Muscle layer of duodenum (tissue), 2 donors: ENCODE results near the gene PODN.

Experiments used
- H3K27ac ChIP-seq: one replicate; pipeline ENCODE4 v1.7.0; 2013; ENCODE audit warnings: mild to moderate bottlenecking, low read length
- H3K27me3 ChIP-seq: one replicate; pipeline ENCODE4 v1.7.0; 2013; ENCODE audit warnings: low read depth, mild to moderate bottlenecking, control low read depth, low read length
- H3K36me3 ChIP-seq, 2 donors: one replicate each; pipeline ENCODE4 v1.7.0; 2013; ENCODE audit warnings: low read length in 2 of 2, control low read depth in 1 of 2, mild to moderate bottlenecking in 1 of 2; ENCODE audit not compliant: insufficient read depth in 2 of 2, control insufficient read depth in 1 of 2
- H3K4me1 ChIP-seq, 2 donors: one replicate each; pipeline ENCODE4 v1.7.0; 2013; ENCODE audit warnings: low read length in 2 of 2, mild to moderate bottlenecking in 2 of 2, control low read depth in 1 of 2, moderate library complexity in 1 of 2; ENCODE audit not compliant: insufficient read depth in 2 of 2, control insufficient read depth in 1 of 2
- H3K4me3 ChIP-seq, 2 donors: one replicate each; pipeline ENCODE4 v1.7.0; 2013; ENCODE audit warnings: low read length in 2 of 2, low read depth in 1 of 2, mild to moderate bottlenecking in 1 of 2
- H3K9me3 ChIP-seq, 2 donors: one replicate each; pipeline ENCODE4 v1.7.0; 2013; ENCODE audit warnings: low read length in 2 of 2, control low read depth in 1 of 2, mild to moderate bottlenecking in 1 of 2; ENCODE audit not compliant: control insufficient read depth in 1 of 2
- donor health status: healthy.

Gene PODN

DNA sequence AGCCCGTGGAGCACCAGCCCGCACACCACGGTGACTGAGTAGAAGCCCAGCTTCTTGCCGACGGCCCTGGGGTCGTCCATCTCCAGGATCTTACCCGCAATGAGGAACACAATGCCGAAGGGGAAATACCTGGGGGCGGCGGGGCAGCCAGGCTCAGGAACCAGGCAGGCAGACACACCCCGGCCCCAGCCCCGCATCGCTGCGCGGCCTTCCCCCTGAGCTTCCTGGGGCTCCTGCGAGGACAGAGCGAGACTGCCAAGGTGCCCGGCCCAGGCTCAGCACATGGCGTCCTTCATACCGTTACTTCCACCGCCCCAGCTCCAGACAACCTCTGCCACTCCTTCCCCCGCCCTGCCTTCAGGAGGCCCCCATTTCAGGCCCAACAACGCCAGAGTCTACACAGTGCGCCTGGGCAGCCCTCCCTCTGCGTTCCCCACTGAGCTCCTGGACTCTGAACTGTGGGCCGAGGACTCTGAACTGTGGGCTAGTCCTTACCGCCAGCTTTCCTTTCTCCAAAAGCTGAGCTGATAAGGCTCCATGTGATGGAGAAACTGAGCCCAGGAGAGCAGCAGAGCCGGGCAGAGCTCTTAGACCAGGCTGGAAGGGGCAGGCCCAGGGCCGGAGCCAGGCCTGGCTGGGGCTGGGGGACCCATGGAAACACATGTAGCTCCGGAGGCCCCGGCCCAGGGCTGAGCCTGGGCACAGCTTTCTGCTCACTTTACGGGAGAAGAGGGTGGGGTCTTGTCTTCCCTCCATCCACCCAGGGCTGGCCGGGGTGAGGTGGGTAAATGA is 30.8 kb downstream of the PODN start:
- Histone ChIP-seq H3K27ac (no peak overlapping the region), H3K27me3 (no peaks in the 10 kb centered on the region), H3K4me1 (no peaks in the 10 kb centered on the region), H3K36me3 (peaks cover 0 to 3% of the 10 kb centered on the region in 2 donors), H3K9me3 (no peaks in the 10 kb centered on the region), H3K4me3 (no peak overlapping the region)

DNA sequence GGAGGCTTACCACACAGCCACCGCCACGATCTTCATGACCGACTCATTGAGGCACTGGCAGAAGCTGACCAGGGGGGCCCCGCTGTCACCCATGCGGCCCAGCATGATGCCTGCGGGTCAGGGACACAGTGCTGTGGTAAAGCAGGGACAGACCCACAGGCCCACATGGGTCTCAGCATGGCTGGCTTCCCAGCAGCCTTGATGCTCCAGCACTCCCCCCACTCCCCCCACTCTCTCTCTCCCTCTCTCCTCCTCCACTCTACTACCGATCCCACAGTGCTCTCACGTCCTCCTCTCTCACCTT is 31.4 kb downstream of the PODN start:
- Histone ChIP-seq H3K9me3 (no peaks in the 10 kb centered on the region), H3K4me3 (no peak overlapping the region), H3K27ac (no peak overlapping the region), H3K27me3 (no peaks in the 10 kb centered on the region), H3K36me3 (no peaks in the 10 kb centered on the region), H3K4me1 (no peaks in the 10 kb centered on the region)

DNA sequence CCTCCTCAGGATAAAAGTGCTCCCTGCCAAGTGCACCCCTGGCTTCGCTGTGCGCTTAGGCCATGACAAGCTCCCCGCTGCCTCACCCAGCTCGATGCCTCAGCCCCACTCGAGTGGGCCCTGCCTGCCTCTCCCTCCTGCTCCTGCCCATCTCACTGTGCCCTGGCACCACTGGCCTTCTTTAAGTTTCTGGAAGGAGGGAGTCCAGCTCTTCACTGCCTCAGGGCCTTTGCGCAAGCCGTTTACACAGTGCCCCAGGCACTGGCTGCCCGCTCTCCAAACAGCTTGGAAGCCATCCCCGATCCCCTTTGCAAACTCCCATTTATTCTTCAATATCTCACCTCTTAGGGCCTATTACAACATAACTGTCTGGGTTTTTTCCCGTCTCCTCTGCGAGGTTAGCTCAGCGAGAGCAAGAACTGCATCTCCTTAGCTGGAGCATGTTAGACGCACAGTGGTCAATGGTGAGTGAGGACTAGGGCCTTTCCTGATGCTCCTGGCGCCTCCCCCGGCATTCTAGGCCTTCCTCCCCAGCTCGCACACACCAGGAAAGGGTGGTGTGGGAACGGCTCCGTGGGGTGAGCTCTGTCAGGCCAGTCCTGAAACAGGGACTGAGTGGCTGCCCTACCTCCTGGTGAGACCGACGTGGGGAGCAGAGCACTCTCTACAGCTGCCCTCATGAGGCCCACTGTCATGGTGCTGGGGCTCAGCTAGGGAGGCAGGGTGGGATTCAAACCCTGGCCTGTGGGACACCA is 31.9 kb downstream of the PODN start:
- Histone ChIP-seq H3K9me3 (no peaks in the 10 kb centered on the region), H3K4me3 (no peak overlapping the region), H3K36me3 (no peaks in the 10 kb centered on the region), H3K27me3 (no peaks in the 10 kb centered on the region), H3K4me1 (no peaks in the 10 kb centered on the region), H3K27ac (no peak overlapping the region)

GRCh38 chr1:53094533-53094919 is 32.5 kb downstream of the PODN start:
- Histone ChIP-seq H3K4me1 (no peaks in the 10 kb centered on the region), H3K9me3 (no peaks in the 10 kb centered on the region), H3K4me3 (no peak overlapping the region), H3K27ac (no peak overlapping the region), H3K27me3 (no peaks in the 10 kb centered on the region), H3K36me3 (no peaks in the 10 kb centered on the region)

DNA sequence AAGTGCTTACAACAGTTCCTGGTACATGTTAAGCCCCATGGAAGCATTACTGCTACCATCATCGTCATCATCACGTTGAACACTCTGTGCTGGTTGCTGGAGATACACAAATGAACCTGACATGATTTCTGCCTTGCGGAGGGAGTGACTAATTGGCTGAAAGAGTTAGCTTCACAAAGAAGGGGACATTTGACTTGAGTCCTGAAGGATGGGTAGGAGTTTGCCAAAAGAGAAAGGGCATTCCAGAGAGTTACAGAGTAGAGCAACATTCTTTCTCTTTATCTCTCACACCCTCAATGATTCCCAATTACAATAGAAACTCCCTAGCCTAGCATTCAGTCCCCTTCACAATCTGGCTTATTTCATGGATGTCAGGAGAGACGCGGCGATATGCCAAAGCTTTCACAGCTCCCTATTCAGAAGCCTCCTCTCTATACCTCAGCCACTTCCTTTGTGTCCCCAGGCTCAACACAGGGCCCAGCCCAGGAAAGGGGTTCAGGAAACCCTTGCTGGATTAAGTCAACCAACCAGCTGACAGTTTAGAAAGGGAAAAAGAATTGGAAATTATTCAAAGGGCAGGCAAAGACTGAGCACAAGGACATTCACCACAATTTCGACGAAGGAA is 42.4 kb downstream of the PODN start:
- H3K36me3 ChIP-seq: no peaks in the 10 kb centered on the region
- H3K4me3 ChIP-seq: no peak overlapping the region
- no peak overlapping the region for H3K27ac ChIP-seq
- H3K27me3 ChIP-seq: no peaks in the 10 kb centered on the region
- no peaks in the 10 kb centered on the region for H3K9me3 ChIP-seq
- H3K4me1 ChIP-seq: peaks cover 0 to 9% of the 10 kb centered on the region in 2 donors

DNA sequence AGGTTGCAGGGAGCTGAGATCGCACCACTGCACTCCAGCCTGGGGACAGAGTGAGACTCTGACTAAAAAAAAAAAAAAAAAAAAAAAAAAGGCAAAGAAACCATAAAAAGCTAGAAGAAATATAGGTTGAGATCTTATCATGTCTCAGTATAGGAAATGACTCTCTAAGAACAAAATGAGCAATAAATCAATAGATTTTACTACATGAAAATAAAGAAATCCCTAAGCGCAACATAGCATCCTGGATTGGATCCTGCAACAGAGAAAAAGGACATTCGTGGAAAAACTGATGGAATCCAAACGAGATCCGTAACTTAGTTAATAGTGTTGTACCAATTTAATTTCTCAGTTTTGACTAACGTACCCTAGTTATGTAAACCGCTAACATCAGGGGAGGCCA is 45.1 kb downstream of the PODN start:
- H3K4me3 ChIP-seq: no peak overlapping the region
- no peaks in the 10 kb centered on the region for H3K9me3 ChIP-seq
- peaks cover 4 to 17% of the 10 kb centered on the region in 2 donors for H3K4me1 ChIP-seq
- no peaks in the 10 kb centered on the region for H3K36me3 ChIP-seq
- H3K27ac ChIP-seq: no peak overlapping the region
- H3K27me3 ChIP-seq: no peaks in the 10 kb centered on the region

- Histone ChIP-seq H3K27me3 (no peaks in the 10 kb centered on the region), H3K27ac (no peak overlapping the region), H3K4me3 (no peak overlapping the region), H3K4me1 (peaks cover 4 to 17% of the 10 kb centered on the region in 2 donors), H3K9me3 (no peaks in the 10 kb centered on the region), H3K36me3 (no peaks in the 10 kb centered on the region)
Observed at GRCh38 chr1:53107570-53108322, 45.7 kb downstream of the PODN start.

DNA sequence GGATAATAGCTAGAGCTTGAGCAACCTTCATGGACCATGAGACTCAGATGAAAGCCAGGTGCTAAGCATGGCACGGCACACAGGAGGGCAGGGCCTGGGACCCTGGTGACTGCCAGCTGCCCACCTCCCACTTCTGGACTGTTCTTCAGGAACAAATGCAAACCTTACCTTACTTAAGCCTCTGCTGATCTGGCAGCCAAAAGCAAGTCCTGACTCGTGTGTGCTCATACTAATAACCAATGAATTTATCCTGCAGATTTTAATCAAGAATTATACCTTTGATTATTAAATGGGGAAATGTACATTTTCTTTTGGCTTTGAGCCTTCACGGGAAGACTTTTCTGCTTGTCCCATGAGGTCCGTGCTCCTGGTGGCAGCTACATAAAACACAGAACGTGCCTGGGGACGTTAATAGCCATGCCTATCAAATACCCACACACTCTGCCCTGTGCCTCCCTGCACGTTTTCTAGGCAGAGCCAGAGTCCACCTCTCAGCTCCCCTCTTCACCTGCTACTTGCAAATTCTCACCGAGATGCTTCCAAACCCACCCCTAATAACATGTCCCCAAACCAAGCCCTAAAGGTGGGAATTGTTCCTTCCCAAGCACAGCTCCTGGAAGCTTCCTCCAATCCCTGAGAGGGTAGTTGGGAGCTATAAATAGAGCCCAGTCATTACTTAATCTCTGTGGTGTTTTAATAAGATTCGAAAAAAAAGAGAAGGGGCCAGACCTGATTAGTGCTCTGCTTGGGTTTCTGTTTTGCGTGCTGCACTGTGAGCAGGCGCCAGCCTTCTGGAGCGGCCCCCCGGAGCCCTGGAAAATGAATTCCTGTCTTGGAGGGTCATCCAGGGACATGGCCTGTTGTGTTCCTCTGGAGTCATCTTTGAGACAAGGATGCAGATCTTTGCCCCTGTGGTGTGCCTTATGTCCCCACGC is 46.9 kb downstream of the PODN start:
- Histone ChIP-seq H3K4me1 (peaks cover 4 to 17% of the 10 kb centered on the region in 2 donors), H3K4me3 (no peak overlapping the region), H3K27me3 (no peaks in the 10 kb centered on the region), H3K36me3 (no peaks in the 10 kb centered on the region), H3K9me3 (no peaks in the 10 kb centered on the region), H3K27ac (no peak overlapping the region)

DNA sequence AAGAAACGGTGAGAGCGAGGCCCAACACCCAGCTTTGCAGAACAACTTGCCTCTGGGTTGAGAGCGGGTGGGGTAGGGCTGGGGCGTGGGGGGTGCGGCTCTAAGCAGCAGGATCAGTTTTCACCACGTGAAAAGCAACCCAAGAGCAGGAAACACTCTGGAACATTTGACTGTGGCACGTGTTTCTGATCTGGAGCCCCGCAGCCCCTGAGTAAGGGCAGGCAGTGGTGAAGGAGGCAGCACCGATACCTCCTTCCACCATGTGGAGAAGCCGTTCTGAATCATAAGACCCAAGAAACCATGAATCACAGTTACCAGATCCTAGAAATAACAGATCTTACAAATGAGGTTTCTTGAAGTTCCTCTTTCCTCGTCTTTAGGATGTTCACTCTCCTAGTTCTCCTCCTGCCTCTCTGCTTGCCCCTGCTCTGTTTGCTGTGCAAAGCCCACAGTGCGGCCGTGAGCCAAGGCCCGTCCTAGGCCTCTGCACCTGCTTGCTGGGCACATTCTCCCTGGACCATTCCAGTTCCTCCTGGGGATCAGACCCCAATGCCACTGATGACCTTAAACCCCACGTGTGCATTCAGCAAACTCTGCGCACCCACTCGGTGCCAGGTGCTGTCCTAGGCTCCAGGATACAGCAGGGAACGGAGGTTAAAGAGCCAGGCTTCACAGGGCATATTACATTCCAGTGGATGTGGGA is 48.5 kb downstream of the PODN start:
- H3K27me3 ChIP-seq: no peaks in the 10 kb centered on the region
- no peaks in the 10 kb centered on the region for H3K9me3 ChIP-seq
- H3K4me3 ChIP-seq: no peak overlapping the region
- H3K27ac ChIP-seq: no peak overlapping the region
- no peaks in the 10 kb centered on the region for H3K36me3 ChIP-seq
- H3K4me1 ChIP-seq: peaks cover 4 to 21% of the 10 kb centered on the region in 2 donors

GRCh38 chr1:53111073-53111556 is 49.1 kb downstream of the PODN start:
- Histone ChIP-seq H3K4me1 (peaks cover 4 to 27% of the 10 kb centered on the region in 2 donors), H3K27ac (no peak overlapping the region), H3K36me3 (no peaks in the 10 kb centered on the region)

More at GRCh38 chr1:53111073-53111556, 49.1 kb downstream of the PODN start:
- no peak overlapping the region for H3K4me3 ChIP-seq
- H3K9me3 ChIP-seq: no peaks in the 10 kb centered on the region
- no peaks in the 10 kb centered on the region for H3K27me3 ChIP-seq
